IPS-11a (cell line): Measurements from ENCODE around the gene CCNT2.
A peak's percentile ranks its signal among the peaks of the same experiment; 100 is the strongest.
"Not testable (repeated sequence)": the region's sequence is repeated elsewhere in the genome, so short reads cannot be mapped to it uniquely, and the experiment has no call there.

Experiments
- H3K4me3 ChIP-seq: one replicate; pipeline ENCODE4 v1.5.1; 2013; ENCODE audit warnings: low read depth, low read length, control low read depth

CCNT2 gene

GRCh38 chr2:134917888-134918525, 615 bp upstream of the CCNT2 start:
- H3K4me3 ChIP-seq, result peak overlapping the region; percentile 72

GRCh38 chr2:134919341-134920210, 954 bp downstream of the CCNT2 start:
- peak overlapping the region; percentile 96 for H3K4me3 ChIP-seq

GRCh38 chr2:134924912-134925311, 6.3 kb downstream of the CCNT2 start:
- H3K4me3 ChIP-seq, result no peak overlapping the region

GRCh38 chr2:134926231-134926931, 7.8 kb downstream of the CCNT2 start:
- no peak overlapping the region for H3K4me3 ChIP-seq

DNA sequence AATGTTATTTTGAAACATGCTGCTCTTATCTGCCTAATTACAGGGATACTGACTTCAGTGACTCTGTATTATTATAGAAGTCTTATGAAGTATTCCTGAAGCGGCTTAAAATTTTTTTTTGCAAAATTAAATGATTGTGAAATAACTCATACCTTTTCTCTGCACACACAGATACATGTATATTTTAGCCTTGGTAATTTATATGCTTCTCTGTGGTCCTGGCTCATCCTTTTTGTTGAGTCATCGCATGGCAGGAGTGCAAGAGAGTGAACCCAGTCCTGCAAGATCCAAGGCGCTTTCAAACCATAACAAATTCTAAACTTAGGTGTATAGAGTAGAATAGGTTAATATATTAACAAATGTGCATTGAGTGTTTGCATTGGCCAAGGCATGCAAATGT, 8.6 kb downstream of the CCNT2 start:
- H3K4me3 ChIP-seq, result no peak overlapping the region

GRCh38 chr2:134932864-134933526, 14.4 kb downstream of the CCNT2 start:
- H3K4me3 ChIP-seq, result no peak overlapping the region

DNA sequence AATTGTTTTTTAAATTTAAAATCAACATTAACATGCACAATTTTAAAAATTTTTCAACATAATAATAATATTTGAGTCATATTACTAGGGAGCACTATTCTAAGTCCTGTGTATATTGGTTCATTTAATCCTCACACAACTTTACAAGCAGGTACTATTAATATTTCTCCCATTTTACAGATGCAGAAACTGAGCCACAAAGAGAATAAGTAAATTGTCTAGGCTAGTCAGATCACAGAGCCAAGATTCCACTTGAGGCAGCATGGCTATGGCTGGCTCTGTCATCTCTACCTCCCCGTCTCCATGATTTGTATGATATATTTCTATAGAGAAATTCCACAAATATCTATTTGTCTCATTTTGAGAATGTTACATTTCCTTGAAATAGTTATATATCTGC, 15.1 kb downstream of the CCNT2 start:
- H3K4me3 ChIP-seq, result no peak overlapping the region

DNA sequence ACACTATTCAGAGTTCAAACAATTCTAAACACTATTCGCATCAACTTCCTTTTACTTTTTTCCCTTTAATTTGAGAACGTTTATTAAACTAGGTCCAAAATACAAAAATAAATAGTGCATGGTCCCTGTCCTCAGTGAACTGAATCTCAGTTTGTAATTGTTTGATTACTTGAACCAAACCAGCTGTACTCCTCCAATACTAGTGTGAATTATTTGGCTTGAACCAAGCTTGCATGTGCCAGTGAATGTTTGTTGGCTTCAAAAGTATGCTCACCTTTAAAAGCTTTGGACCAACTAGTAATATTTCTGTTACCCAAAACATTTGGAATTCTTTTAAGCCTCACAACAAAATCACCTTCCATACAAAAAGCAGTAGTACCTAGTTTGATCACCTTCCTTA, 15.5 kb downstream of the CCNT2 start:
- H3K4me3 ChIP-seq, result no peak overlapping the region

GRCh38 chr2:134934641-134935040, 16.0 kb downstream of the CCNT2 start:
- H3K4me3 ChIP-seq, result no peak overlapping the region

GRCh38 chr2:134936691-134937090, 18.1 kb downstream of the CCNT2 start:
- H3K4me3 ChIP-seq, result no peak overlapping the region

DNA sequence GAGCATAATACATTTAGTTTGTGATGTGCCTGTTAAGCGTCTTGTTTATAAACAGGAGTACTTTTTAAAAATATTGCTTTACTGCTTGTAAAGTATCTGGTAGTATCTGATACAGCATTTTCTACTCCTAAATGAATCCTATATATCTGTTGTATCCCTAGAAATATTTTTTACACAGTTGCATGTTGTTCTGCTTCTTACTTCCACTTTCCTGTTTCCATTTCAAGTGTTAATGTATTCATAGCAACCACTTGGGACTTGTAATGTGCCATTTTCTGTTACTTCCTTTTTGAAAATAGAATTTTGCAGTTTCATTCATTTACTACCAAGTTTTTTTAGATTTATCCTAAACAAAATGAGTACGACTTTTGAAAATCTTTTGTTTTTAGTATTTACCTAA, 24.9 kb downstream of the CCNT2 start:
- H3K4me3 ChIP-seq, result no peak overlapping the region

DNA sequence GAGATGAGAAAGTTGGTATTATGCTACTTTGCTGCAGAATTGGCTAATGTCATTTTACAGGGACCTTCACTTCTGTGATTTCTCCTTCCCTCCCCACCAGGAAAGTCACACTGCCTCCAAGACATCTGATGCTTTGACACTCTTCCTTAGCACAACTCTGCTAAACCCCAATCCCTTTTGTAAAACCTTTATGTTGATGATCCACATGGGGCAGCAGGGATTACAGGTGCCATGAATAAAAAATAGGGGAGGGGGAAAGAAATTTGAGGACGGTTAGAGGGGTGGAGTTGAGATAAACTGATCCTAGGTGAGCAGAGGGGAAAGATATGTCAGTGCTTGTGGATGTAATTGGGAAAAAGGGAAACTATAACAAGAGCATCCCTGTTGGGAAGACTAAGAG, 26.4 kb downstream of the CCNT2 start:
- H3K4me3 ChIP-seq, result no peak overlapping the region

DNA sequence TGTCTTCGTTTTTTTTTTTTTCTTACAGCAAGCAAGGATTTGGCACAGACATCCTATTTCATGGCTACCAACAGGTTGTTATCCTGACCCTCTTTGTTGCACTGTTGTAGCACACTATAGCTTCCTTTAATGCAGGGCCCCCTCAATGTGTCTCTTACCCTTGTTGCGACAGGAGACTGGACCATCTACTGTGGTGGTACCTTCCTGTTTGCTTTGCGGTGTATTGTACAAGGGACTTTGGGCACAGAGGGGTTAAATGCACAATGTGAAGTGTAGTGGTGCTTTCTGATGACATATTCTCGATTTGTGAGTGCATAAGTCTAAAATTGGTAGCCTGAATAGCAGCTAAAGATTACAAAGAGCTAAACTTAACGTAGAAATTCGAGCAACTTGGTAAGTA, 27.5 kb downstream of the CCNT2 start:
- no peak overlapping the region for H3K4me3 ChIP-seq

- no peak overlapping the region for H3K4me3 ChIP-seq
Observed at GRCh38 chr2:134949981-134950708, 31.5 kb downstream of the CCNT2 start.

DNA sequence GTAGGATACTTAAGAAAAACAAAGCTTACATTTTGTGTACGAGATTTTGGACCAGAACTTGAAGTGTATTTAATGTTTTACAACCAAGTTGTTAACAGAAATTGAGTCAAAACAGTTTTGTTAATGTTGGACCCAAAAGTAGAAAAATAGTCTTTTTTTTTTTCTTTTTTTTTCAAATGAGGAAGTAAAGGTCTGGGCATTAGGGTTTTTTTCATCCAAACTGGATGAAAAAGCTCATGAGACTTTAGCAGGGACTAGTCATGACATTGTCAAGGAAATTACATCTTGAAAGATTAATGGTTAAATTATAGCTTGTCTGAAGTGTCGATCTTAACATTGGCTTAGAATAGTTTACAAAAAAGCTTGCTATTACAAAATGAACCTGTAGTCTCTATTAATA, 32.3 kb downstream of the CCNT2 start:
- H3K4me3 ChIP-seq, result no peak overlapping the region

GRCh38 chr2:134952608-134953007, 34.0 kb downstream of the CCNT2 start:
- H3K4me3 ChIP-seq, result no peak overlapping the region

DNA sequence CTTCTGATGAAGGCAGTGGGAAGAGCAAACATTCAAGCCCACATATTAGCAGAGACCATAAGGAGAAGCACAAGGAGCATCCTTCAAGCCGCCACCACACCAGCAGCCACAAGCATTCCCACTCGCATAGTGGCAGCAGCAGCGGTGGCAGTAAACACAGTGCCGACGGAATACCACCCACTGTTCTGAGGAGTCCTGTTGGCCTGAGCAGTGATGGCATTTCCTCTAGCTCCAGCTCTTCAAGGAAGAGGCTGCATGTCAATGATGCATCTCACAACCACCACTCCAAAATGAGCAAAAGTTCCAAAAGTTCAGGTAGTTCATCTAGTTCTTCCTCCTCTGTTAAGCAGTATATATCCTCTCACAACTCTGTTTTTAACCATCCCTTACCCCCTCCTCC, 35.4 kb downstream of the CCNT2 start:
- H3K4me3 ChIP-seq, result no peak overlapping the region

GRCh38 chr2:134955744-134956143, 37.1 kb downstream of the CCNT2 start:
- no peak overlapping the region for H3K4me3 ChIP-seq

GRCh38 chr2:134957477-134957876, 38.9 kb downstream of the CCNT2 start:
- H3K4me3 ChIP-seq, result no peak overlapping the region

DNA sequence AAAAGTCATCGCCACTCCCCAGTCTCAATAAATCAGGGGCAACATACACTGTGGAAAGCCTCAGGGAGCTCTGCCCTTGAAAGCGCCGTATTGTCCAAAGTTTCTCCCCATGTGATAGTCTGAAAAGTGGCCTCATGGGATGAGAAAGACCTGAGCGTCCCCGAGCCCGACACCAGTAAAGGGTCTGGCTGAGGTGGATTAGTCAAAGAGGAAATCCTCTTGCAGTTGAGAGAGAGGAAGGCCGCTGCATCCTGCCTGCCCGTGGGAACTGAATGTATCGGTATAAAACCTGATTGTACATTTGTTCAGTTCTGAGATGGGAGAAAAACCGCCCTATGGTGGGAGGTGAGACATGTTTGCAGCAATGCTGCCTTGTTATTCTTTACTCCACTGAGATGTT, 48.5 kb downstream of the CCNT2 start:
- not testable (repeated sequence) for H3K4me3 ChIP-seq
